ENCODE measurements around the gene OSBPL10. TPM values are rescaled to one million over a fixed set of nuclear protein-coding genes. Genes with fewer than 3 reads are reported as not detected.

OSBPL10 gene
- polyA plus RNA-seq, 1 donor from 2014 or later = 2.0 TPM

DNA sequence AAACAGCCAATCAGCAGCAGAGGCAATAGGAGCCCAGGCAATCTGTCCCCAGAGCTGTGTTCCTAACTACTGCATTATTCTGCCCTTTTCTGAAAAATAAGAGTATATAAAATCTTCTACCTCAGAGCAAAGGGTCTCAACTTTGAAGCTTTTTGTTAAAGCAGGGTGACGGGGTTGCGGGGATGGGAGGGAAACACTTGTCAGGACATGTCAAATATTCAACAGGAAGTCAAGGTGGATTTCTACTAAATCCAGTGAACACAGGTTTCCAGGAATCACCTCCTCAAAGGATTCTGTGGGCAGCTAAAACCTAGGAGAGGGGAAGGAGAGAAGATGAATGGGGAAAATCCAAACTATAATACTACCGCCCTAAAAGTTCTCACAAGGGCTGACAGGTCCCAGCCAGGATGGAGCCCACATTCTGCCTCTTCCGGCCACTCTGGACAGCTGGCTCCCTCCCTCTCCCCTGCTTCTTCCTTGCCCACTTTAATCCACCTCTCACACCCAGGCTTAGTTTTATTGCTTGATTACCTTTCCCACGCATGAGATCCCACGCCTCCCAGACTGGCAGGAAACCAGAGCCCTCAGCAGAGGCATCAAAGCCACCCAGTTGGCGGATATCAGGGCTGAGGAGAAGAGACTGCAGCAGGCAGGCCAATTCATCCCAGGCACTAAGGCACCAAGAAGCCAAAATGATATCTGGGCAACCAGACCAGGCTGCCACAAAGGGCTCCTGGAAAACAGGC lies 77.2 kb downstream of the OSBPL10 start:
- Histone ChIP-seq H2AFZ (ENCODE audit: low read depth, low read length) (no peak overlapping the region), H3K9me3 (ENCODE audit: low read length) (no peaks in the 10 kb centered on the region), H3K79me2 (replicated peaks; ENCODE audit: insufficient read depth, low read length) (no peaks in the 10 kb centered on the region), H3K36me3 (ENCODE audit: insufficient read depth, low read length) (no peaks in the 10 kb centered on the region), H3K9ac (ENCODE audit: low read length) (no peak overlapping the region), H4K20me1 (ENCODE audit: insufficient read depth) (no peaks in the 10 kb centered on the region), H3K9me2 (ENCODE audit: insufficient read depth, low read length) (no peaks in the 10 kb centered on the region), H3K27ac (ENCODE audit: low read length) (no peak overlapping the region), H3K4me3 (ENCODE audit: low read length) (no peak overlapping the region), H3K27me3 (ENCODE audit: insufficient read depth, low read depth, low read length) (no peaks in the 10 kb centered on the region), H3F3A (ENCODE audit: insufficient read depth, low read length, poor library complexity, severe bottlenecking) (no peaks in the 10 kb centered on the region), H3K4me2 (ENCODE audit: low read length) (no peak overlapping the region)
- TF ChIP-seq EP300 (conservative IDR thresholded peaks at IDR 0.05; ENCODE audit: poor library complexity, severe bottlenecking) = no peak
- TF ChIP-seq RAD21 (conservative IDR thresholded peaks at IDR 0.05) = no peak
- no peak for TF ChIP-seq POLR2AphosphoS5 (IDR thresholded peaks at IDR 0.05)
- TF ChIP-seq, protein P1, sequence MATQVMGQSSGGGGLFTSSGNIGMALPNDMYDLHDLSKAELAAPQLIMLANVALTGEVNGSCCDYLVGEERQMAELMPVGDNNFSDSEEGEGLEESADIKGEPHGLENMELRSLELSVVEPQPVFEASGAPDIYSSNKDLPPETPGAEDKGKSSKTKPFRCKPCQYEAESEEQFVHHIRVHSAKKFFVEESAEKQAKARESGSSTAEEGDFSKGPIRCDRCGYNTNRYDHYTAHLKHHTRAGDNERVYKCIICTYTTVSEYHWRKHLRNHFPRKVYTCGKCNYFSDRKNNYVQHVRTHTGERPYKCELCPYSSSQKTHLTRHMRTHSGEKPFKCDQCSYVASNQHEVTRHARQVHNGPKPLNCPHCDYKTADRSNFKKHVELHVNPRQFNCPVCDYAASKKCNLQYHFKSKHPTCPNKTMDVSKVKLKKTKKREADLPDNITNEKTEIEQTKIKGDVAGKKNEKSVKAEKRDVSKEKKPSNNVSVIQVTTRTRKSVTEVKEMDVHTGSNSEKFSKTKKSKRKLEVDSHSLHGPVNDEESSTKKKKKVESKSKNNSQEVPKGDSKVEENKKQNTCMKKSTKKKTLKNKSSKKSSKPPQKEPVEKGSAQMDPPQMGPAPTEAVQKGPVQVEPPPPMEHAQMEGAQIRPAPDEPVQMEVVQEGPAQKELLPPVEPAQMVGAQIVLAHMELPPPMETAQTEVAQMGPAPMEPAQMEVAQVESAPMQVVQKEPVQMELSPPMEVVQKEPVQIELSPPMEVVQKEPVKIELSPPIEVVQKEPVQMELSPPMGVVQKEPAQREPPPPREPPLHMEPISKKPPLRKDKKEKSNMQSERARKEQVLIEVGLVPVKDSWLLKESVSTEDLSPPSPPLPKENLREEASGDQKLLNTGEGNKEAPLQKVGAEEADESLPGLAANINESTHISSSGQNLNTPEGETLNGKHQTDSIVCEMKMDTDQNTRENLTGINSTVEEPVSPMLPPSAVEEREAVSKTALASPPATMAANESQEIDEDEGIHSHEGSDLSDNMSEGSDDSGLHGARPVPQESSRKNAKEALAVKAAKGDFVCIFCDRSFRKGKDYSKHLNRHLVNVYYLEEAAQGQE (IDR thresholded peaks at IDR 0.05; ENCODE audit: borderline replicate concordance) = no peak
- TF ChIP-seq EZH2 (IDR thresholded peaks at IDR 0.05; ENCODE audit: borderline replicate concordance, insufficient read depth, low read length, poor library complexity, severe bottlenecking) = no peak
- TF ChIP-seq, protein P2, sequence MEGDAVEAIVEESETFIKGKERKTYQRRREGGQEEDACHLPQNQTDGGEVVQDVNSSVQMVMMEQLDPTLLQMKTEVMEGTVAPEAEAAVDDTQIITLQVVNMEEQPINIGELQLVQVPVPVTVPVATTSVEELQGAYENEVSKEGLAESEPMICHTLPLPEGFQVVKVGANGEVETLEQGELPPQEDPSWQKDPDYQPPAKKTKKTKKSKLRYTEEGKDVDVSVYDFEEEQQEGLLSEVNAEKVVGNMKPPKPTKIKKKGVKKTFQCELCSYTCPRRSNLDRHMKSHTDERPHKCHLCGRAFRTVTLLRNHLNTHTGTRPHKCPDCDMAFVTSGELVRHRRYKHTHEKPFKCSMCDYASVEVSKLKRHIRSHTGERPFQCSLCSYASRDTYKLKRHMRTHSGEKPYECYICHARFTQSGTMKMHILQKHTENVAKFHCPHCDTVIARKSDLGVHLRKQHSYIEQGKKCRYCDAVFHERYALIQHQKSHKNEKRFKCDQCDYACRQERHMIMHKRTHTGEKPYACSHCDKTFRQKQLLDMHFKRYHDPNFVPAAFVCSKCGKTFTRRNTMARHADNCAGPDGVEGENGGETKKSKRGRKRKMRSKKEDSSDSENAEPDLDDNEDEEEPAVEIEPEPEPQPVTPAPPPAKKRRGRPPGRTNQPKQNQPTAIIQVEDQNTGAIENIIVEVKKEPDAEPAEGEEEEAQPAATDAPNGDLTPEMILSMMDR (IDR thresholded peaks at IDR 0.05; ENCODE audit: poor library complexity, severe bottlenecking) = no peak
- no peak for TF ChIP-seq MXI1 (conservative IDR thresholded peaks at IDR 0.05; ENCODE audit: poor library complexity, severe bottlenecking)
- no peak for TF ChIP-seq TAF1 (IDR thresholded peaks at IDR 0.05; ENCODE audit: low read depth)
- TF ChIP-seq SMC3 (conservative IDR thresholded peaks at IDR 0.05; ENCODE audit: poor library complexity) = no peak

DNA sequence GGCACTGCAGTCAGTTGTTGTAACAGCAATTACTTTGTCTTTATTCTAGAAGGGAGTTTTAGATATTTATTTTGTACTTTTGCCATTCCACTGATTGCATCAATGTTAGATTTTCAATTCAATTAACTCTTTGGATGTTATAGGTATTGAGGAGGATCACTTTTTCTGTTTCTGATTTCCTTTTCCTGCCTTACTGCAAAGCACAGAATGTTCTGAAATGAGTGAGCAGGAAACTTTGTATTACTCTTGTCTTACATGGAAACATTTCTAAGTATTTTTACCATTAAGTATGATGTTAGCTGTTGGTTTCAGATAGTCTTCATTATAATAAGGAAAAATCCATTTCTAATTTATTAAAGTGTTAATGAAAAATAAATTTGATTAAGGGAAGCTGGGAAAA lies 80.5 kb downstream of the OSBPL10 start:
- no peak overlapping the region for H3K4me2 ChIP-seq (ENCODE audit: low read length)
- H3K4me3 ChIP-seq (ENCODE audit: low read length) = no peak overlapping the region
- H3K36me3 ChIP-seq (ENCODE audit: insufficient read depth, low read length) = no peaks in the 10 kb centered on the region
- H3F3A ChIP-seq (ENCODE audit: insufficient read depth, low read length, poor library complexity, severe bottlenecking) = no peaks in the 10 kb centered on the region
- H3K9ac ChIP-seq (ENCODE audit: low read length) = no peak overlapping the region
- H2AFZ ChIP-seq (ENCODE audit: low read depth, low read length) = no peak overlapping the region
- H4K20me1 ChIP-seq (ENCODE audit: insufficient read depth) = no peaks in the 10 kb centered on the region
- no peaks in the 10 kb centered on the region for H3K9me3 ChIP-seq (ENCODE audit: low read length)
- no peak for TF ChIP-seq EZH2 (IDR thresholded peaks at IDR 0.05; ENCODE audit: borderline replicate concordance, insufficient read depth, low read length, poor library complexity, severe bottlenecking)
- H3K79me2 ChIP-seq (replicated peaks; ENCODE audit: insufficient read depth, low read length) = no peaks in the 10 kb centered on the region
- H3K27me3 ChIP-seq (ENCODE audit: insufficient read depth, low read depth, low read length) = no peaks in the 10 kb centered on the region
- H3K9me2 ChIP-seq (ENCODE audit: insufficient read depth, low read length) = no peaks in the 10 kb centered on the region
- H3K27ac ChIP-seq (ENCODE audit: low read length) = no peak overlapping the region

Measured in neural cell (in vitro differentiated cells).